DND-41 (cell line): ENCODE measurements around the gene NXPE2.
"Not testable (repeated sequence)": the region's sequence is repeated elsewhere in the genome, so short reads cannot be mapped to it uniquely, and the experiment has no call there.

ENCODE experiments used
- EZH2 ChIP-seq: IDR thresholded peaks from 3 replicates; pipeline ENCODE4 v1.6.1; 2012; ENCODE audit warnings: borderline replicate concordance, low read depth, mild to moderate bottlenecking, moderate library complexity, low read length, inconsistent platforms; ENCODE audit not compliant: severe bottlenecking
- TF ChIP-seq, protein P1 (sequence below): IDR thresholded peaks from 2 replicates; pipeline ENCODE4 v1.5.1; 2012; ENCODE audit warnings: borderline replicate concordance, low read length, moderate library complexity, mild to moderate bottlenecking; ENCODE audit not compliant: poor library complexity, severe bottlenecking; ENCODE audit errors: extremely low read depth

DNA sequence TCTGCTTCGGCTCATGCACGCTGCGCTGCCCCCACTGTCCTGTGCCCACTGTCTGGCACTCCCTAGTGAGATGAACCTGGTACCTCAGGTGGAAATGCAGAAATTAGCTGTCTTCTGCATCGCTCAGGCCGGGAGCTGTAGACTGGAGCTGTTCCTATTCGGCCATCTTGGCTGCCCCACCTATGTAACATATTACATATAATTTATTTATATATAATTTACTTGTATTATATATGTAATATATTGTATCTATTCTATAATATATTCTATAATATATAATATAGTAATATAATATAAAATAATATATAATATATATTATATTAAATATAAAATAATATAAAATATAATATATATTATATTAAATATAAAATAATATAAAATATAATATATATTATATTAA is 38.9 kb upstream of the NXPE2 start:
- TF ChIP-seq, protein P1, sequence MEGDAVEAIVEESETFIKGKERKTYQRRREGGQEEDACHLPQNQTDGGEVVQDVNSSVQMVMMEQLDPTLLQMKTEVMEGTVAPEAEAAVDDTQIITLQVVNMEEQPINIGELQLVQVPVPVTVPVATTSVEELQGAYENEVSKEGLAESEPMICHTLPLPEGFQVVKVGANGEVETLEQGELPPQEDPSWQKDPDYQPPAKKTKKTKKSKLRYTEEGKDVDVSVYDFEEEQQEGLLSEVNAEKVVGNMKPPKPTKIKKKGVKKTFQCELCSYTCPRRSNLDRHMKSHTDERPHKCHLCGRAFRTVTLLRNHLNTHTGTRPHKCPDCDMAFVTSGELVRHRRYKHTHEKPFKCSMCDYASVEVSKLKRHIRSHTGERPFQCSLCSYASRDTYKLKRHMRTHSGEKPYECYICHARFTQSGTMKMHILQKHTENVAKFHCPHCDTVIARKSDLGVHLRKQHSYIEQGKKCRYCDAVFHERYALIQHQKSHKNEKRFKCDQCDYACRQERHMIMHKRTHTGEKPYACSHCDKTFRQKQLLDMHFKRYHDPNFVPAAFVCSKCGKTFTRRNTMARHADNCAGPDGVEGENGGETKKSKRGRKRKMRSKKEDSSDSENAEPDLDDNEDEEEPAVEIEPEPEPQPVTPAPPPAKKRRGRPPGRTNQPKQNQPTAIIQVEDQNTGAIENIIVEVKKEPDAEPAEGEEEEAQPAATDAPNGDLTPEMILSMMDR = not testable (repeated sequence)
- TF ChIP-seq EZH2 = not testable (repeated sequence)
